Esophagus muscularis mucosa (tissue), 4 donors: ENCODE results near the gene YBX2. TPM values are rescaled to one million over a fixed set of nuclear protein-coding genes. Genes with fewer than 3 reads are reported as not detected.

Source experiments
- DNase-seq: peaks from one replicate; pipeline ENCODE4 v3.0.0-alpha.2; 2017; ENCODE audit errors: extremely low spot score
- H3K27ac ChIP-seq, 4 donors: fragments of 200-600 bp; sonication (generic); replicated peaks in 1 of 4; 1 replicate in 3 of 4; 2 replicates in 1 of 4; pipeline ENCODE4 v1.5.1; 2016 to 2019; ENCODE audit warnings: mild to moderate bottlenecking in 1 of 4
- H3K27me3 ChIP-seq, 4 donors: fragments of 200-600 bp; sonication (generic); one replicate each; pipeline versions ENCODE4 v1.5.1 to v1.6.0; 2016 to 2019
- H3K36me3 ChIP-seq, 4 donors: fragments of 200-600 bp; sonication (generic); one replicate each; pipeline ENCODE4 v1.5.1; 2016 to 2019
- H3K4me1 ChIP-seq, 4 donors: fragments of 200-600 bp; sonication (generic); one replicate each; pipeline ENCODE4 v1.5.1; 2016 to 2019
- H3K4me3 ChIP-seq, 4 donors: fragments of 200-600 bp; sonication (generic); 1 replicate in 2 of 4; 2 replicates in 2 of 4; pipeline ENCODE4 v1.5.1; 2016 to 2019; ENCODE audit warnings: mild to moderate bottlenecking in 4 of 4, moderate library complexity in 1 of 4
- H3K9me3 ChIP-seq, 4 donors: fragments of 200-600 bp; sonication (generic); 1 replicate in 3 of 4; 2 replicates in 1 of 4; pipeline ENCODE4 v1.5.1; 2016 to 2019
- EP300 ChIP-seq: sonication (generic); formaldehyde crosslinking; IDR thresholded peaks from one replicate; pipeline ENCODE4 v1.6.1; 2017; ENCODE audit warnings: antibody characterized with exemption
- POLR2A ChIP-seq: fragments of 450-650 bp; IDR thresholded peaks from one replicate; pipeline ENCODE4 v1.6.1; 2017; ENCODE audit warnings: antibody characterized with exemption, moderate library complexity, mild to moderate bottlenecking, low read depth
- POLR2AphosphoS5 ChIP-seq, 2 donors: sonication (generic); formaldehyde crosslinking; IDR thresholded peaks; one replicate each; pipeline ENCODE4 v1.6.1; 2017; ENCODE audit warnings: antibody characterized with exemption in 2 of 2
- WGBS: methylation state at CpG from one replicate; pipeline ENCODE4 v1.1.5; 2018; 5-methylcytosine and 5-hydroxymethylcytosine counted together
- intact Hi-C: fragments of 100-400 bp; cut with DNase I; formaldehyde crosslinking; loops from one replicate; pipeline ENCODE4 v1.15.1; 2023
- total RNA-seq, 4 donors: library from RNA; depleted of rRNA; stranded (reverse); fragments of >200 nt; gene quantifications; one replicate each; pipeline versions ENCODE4 v1.1.0 to v1.2.1, GENCODE V29; 2016
- TF ChIP-seq, protein P1 (sequence below), 3 experiments: fragments of 200-600 bp in 2 of 3; fragments of 450-650 bp in 1 of 3; sonication (generic) in 2 of 3; IDR thresholded peaks; one replicate each; pipeline ENCODE4 v1.5.1; 2017 to 2019; ENCODE audit warnings: antibody characterized with exemption in 3 of 3, mild to moderate bottlenecking in 2 of 3, moderate library complexity in 1 of 3

YBX2 gene
- total RNA-seq, 4 donors from 2014 or later: 3.6 to 8.7 (median 4.4) TPM

GRCh38 chr17:7330638-7331015 lies 36.2 kb upstream of the YBX2 start:
- Histone ChIP-seq H3K36me3 (peaks cover 0 to 21% (median 15%) of the 10 kb centered on the region in 4 donors), H3K27ac (peak overlapping the region; percentile 92 to 93 (median 92)), H3K4me3 (peak overlapping the region; percentile 75 to 89 (median 84)), H3K9me3 (no peaks in the 10 kb centered on the region), H3K4me1 (peaks cover 16 to 29% (median 24%) of the 10 kb centered on the region in 4 donors), H3K27me3 (peaks cover 0 to 27% (median 2%) of the 10 kb centered on the region in 4 donors)
- 84% methylated on average over 5 of the region's 13 CpGs for WGBS
- intact Hi-C loops: no loop called here
- TF ChIP-seq EP300 (no peak), POLR2AphosphoS5 (IDR thresholded peaks at IDR 0.05) (no peak), POLR2A (no peak)
- TF ChIP-seq, protein P1, sequence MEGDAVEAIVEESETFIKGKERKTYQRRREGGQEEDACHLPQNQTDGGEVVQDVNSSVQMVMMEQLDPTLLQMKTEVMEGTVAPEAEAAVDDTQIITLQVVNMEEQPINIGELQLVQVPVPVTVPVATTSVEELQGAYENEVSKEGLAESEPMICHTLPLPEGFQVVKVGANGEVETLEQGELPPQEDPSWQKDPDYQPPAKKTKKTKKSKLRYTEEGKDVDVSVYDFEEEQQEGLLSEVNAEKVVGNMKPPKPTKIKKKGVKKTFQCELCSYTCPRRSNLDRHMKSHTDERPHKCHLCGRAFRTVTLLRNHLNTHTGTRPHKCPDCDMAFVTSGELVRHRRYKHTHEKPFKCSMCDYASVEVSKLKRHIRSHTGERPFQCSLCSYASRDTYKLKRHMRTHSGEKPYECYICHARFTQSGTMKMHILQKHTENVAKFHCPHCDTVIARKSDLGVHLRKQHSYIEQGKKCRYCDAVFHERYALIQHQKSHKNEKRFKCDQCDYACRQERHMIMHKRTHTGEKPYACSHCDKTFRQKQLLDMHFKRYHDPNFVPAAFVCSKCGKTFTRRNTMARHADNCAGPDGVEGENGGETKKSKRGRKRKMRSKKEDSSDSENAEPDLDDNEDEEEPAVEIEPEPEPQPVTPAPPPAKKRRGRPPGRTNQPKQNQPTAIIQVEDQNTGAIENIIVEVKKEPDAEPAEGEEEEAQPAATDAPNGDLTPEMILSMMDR (IDR thresholded peaks at IDR 0.05): no peak
- no peak for DNase-seq

GRCh38 chr17:7329997-7330637 lies 35.7 kb upstream of the YBX2 start:
- WGBS: 0% methylated on average over 6 of the region's 34 CpGs
- H3K36me3 ChIP-seq: peaks cover 0 to 26% (median 20%) of the 10 kb centered on the region in 4 donors
- peaks cover 16 to 29% (median 24%) of the 10 kb centered on the region in 4 donors for H3K4me1 ChIP-seq
- peaks cover 0 to 22% (median 0%) of the 10 kb centered on the region in 4 donors for H3K27me3 ChIP-seq
- TF ChIP-seq EP300 (no peak), POLR2A (no peak), POLR2AphosphoS5 (IDR thresholded peaks at IDR 0.05) (no peak)
- TF ChIP-seq, protein P1 (IDR thresholded peaks at IDR 0.05): no peak
- no peak for DNase-seq
- H3K4me3 ChIP-seq: peak overlapping the region; percentile 75 to 89 (median 84)
- H3K9me3 ChIP-seq: no peaks in the 10 kb centered on the region
- peak overlapping the region; percentile 92 to 93 (median 92) for H3K27ac ChIP-seq
- intact Hi-C loops: no loop called here

DNA sequence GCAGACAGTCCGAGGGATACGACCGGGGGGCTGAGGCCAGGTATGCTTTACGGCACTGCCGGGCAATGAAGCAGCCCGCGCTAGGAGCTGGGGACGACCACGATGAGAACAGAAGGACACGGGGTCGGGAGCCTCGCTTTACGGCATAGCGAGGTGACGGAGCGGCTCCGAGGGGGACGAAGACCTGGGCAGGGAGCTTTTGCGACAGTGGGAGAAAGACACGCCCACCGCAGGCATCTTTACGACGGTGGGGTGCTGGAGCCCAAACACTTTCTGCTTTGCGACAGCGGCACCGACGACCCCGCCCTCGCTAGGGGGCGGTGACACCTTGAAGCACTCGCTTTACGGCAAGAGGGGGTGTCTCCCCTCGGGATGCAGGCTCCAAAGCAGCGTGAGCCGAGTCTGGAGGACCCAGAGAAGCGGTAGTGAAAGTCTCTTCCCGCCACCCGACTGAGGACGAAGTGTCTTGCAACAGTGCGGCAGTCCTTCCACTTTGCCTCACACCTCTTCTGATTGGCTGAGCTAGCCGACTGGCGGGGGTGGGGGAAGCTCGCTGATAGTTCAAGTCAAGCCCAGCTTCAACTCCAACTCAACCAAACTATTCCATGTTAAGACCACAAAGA lies 35.0 kb upstream of the YBX2 start:
- under 1% methylated on average over 23 of the region's 43 CpGs for WGBS
- peaks cover 0 to 16% (median 0%) of the 10 kb centered on the region in 4 donors for H3K27me3 ChIP-seq
- TF ChIP-seq POLR2A (peak; percentile 64), POLR2AphosphoS5 (IDR thresholded peaks at IDR 0.05) (peak; percentile 95), EP300 (no peak)
- TF ChIP-seq, protein P1 (IDR thresholded peaks at IDR 0.05): peak in 1 of 3 experiments; percentile 3
- intact Hi-C loops: no loop called here
- peaks cover 16 to 29% (median 24%) of the 10 kb centered on the region in 4 donors for H3K4me1 ChIP-seq
- H3K4me3 ChIP-seq: peak overlapping the region; percentile 75 to 89 (median 84)
- peak overlapping the region; percentile 92 to 93 (median 92) for H3K27ac ChIP-seq
- peaks cover 0 to 32% (median 26%) of the 10 kb centered on the region in 4 donors for H3K36me3 ChIP-seq
- DNase-seq: peak; percentile 99
- H3K9me3 ChIP-seq: no peaks in the 10 kb centered on the region

DNA sequence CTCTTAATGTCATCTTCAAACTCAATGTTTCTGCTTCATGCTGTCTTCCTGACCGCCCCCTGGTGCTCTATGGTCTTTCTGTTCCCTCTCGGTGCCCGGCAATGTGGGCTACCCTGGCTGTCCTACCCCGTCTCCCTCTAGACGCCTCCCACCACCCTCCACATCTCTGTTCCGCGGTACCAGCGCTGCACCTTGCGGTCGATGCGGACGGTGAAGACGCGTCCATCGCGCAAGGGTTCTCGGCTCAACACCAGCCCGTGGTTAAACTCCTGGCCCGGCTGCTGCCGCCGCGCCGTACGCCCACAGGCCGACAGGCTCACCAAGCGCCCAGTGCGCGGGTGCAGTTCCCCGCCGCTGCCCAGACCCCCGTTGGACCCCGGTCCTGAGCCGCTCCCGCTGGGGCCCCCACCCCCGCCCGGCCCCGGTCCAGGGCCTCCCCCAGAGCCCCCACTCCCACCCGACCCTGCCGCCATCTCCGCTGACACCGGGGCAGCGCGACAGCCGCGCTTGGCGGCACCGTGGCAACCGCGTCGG lies 34.5 kb upstream of the YBX2 start, which contains the start of gene NEURL4:
Gene NEURL4 (minus strand): TSS at position 496 of the 534 bp plus-strand sequence. CDS start 23 bp downstream, at position 473.
- Histone ChIP-seq H3K9me3 (no peaks in the 10 kb centered on the region), H3K27ac (peak within 1 kb of the TSS; percentile 92 to 93 (median 92))
- intact Hi-C loops: no loop called here

More for the DNA sequence above, 34.5 kb upstream of the YBX2 start, which contains the start of gene NEURL4:
- peaks cover 16 to 33% (median 25%) of the 10 kb centered on the region in 4 donors for H3K4me1 ChIP-seq
- TF ChIP-seq, protein P1 (IDR thresholded peaks at IDR 0.05): no peak
- TF ChIP-seq EP300: no peak
- no peak for TF ChIP-seq POLR2AphosphoS5 (IDR thresholded peaks at IDR 0.05)
- no peak for TF ChIP-seq POLR2A
- no peak for DNase-seq
- peaks cover 0 to 38% (median 32%) of the 10 kb centered on the region in 4 donors for H3K36me3 ChIP-seq
- WGBS: under 1% methylated on average over 39 of the region's 50 CpGs
- peaks cover 0 to 10% (median 0%) of the 10 kb centered on the region in 4 donors for H3K27me3 ChIP-seq
- peak within 1 kb of the TSS; percentile 75 to 89 (median 84) for H3K4me3 ChIP-seq
